Stimulated activated CD4-positive, alpha-beta T cell treated with anti-CD3 and anti-CD28 coated beads, Interleukin-1b, Interleukin-23, amount 100 ng/mL, for 4 hours (primary cell): ENCODE measurements around the gene LRRN4.

Experiments
- DNase-seq, 2 donors: peaks; one replicate each; pipeline ENCODE4 v3.0.0-alpha.2; 2020; ENCODE audit warnings: low read depth in 2 of 2

The LRRN4 gene

GRCh38 chr20:6030453-6031080, 23.3 kb downstream of the LRRN4 start:
- DNase-seq: no peak

GRCh38 chr20:6029538-6029937, 24.3 kb downstream of the LRRN4 start:
- DNase-seq: no peak

GRCh38 chr20:6028818-6029217, 25.0 kb downstream of the LRRN4 start:
- DNase-seq: no peak

- DNase-seq: no peak
These were observed 27.8 kb downstream of the LRRN4 start for GRCh38 chr20:6026051-6026450.

- DNase-seq: no peak
These were observed 29.1 kb downstream of the LRRN4 start for GRCh38 chr20:6024768-6025167.

GRCh38 chr20:6017880-6018279, 36.0 kb downstream of the LRRN4 start:
- no peak for DNase-seq

- no peak for DNase-seq
These were observed 36.4 kb downstream of the LRRN4 start for GRCh38 chr20:6017467-6017866.

GRCh38 chr20:6014957-6015356, 38.9 kb downstream of the LRRN4 start:
- DNase-seq: no peak

- DNase-seq: no peak
These were observed 39.8 kb downstream of the LRRN4 start for GRCh38 chr20:6014017-6014416.

GRCh38 chr20:6012179-6012578, 41.7 kb downstream of the LRRN4 start:
- DNase-seq: no peak

GRCh38 chr20:6008254-6008653, 45.6 kb downstream of the LRRN4 start:
- no peak for DNase-seq

GRCh38 chr20:6007529-6008103, 46.2 kb downstream of the LRRN4 start:
- DNase-seq: no peak

GRCh38 chr20:6007094-6007528, 46.7 kb downstream of the LRRN4 start:
- DNase-seq: no peak

- no peak for DNase-seq
These were observed 47.3 kb downstream of the LRRN4 start for GRCh38 chr20:6006603-6006949.

- no peak for DNase-seq
These were observed 53.0 kb downstream of the LRRN4 start for GRCh38 chr20:6000871-6001270.

- no peak for DNase-seq
These were observed 54.1 kb downstream of the LRRN4 start for GRCh38 chr20:5999783-6000182.

- no peak for DNase-seq
These were observed 57.1 kb downstream of the LRRN4 start for GRCh38 chr20:5996765-5997164.

GRCh38 chr20:5991623-5992441, 62.0 kb downstream of the LRRN4 start:
- no peak for DNase-seq

GRCh38 chr20:5990946-5991345, 62.9 kb downstream of the LRRN4 start:
- DNase-seq: no peak
